GM18502 (cell line): ENCODE results near the gene PRKCZ.
A peak's percentile ranks its signal among the peaks of the same experiment; 100 is the strongest.

Experiments used
- ATAC-seq: cut with Tn5 transposase; IDR thresholded peaks from one replicate; pipeline ENCODE4 v1.9.1; 2021; ENCODE audit warnings: mild to moderate bottlenecking; ENCODE audit not compliant: unreplicated experiment, poor library complexity

Gene PRKCZ

DNA sequence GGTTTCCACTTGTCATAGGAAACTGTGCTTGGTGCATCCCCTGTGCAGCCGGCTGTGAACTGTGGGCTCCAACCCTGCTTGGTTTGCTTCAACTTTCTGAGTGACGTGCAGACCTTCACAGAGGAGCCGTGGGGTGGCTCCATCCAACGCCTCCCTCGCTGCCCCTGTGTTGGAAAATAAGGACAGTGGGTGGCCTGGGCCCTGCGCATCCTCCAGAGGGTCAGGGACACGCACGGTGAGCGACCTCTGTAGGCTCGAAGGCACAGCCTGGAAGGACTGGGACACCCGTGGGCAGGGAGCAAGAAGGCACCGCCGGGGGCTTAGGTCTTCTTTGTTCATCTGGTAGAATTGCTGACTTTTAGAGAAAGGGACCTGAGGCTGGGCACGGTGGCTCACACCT, 150.9 kb downstream of the PRKCZ start:
- ATAC-seq, result no peak

DNA sequence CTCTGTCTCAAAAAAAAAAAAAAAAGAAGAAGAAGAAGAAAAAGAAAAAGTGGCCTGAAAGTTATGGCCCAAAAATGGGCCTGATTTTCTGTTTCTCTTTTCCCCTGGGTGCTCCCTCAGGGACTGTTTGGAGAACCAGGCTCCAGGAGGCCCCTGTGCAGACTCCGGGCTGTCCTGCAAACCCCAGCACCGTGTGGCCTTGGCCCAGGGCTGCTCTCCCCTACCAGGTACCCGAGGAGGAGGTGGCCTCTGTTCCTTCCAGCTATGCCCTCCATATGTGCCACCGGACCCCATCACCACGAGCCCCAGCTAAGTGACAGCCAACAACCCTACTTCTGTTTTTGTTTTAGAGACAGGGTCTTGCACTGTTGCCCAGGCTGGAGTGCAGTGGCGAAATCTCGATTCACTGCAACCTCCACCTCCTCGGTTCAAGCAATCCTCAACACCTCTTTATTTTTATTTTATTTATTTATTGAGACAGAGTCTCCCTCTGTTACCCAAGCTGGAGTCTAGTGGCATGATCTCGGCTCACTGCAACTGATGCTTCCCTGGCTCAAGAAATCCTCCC, 151.9 kb downstream of the PRKCZ start:
- ATAC-seq, result no peak

DNA sequence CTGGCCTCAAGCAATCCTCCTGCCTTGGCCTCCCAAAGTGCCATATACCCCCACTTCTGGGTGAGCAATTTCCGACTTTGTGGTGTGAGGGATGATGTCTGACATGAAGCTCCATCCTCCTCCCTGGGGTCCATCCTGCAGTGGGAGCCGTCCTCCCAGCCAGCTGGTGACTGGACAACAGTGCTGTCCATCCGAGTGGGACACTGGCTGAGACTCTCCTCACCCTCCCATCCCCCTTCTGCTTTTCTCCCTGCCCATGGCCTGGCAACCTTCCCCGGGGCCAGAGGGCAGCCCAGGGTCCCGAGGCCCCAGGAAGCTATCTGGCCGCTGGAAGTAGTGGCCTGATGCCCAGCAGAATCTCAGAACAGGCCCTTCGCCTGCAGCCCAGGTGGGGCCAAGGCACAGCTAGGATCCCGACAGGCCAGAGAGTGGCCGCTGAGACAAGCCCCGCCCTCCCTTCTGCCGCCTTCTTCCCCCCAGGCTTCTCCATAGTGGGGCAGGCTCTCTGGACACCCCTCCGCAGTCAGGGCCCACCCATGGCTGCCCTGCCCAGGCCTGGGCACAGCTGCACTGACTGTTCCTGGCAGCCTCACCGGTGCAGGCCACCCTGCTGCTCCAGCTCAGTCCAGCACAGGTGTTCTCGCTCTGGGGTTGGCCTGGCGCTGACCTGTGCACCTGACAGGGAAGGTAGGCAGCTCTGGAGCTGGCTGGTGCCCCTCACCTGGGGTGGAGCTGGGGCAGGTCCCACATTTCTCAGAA, 152.8 kb downstream of the PRKCZ start:
- no peak for ATAC-seq

DNA sequence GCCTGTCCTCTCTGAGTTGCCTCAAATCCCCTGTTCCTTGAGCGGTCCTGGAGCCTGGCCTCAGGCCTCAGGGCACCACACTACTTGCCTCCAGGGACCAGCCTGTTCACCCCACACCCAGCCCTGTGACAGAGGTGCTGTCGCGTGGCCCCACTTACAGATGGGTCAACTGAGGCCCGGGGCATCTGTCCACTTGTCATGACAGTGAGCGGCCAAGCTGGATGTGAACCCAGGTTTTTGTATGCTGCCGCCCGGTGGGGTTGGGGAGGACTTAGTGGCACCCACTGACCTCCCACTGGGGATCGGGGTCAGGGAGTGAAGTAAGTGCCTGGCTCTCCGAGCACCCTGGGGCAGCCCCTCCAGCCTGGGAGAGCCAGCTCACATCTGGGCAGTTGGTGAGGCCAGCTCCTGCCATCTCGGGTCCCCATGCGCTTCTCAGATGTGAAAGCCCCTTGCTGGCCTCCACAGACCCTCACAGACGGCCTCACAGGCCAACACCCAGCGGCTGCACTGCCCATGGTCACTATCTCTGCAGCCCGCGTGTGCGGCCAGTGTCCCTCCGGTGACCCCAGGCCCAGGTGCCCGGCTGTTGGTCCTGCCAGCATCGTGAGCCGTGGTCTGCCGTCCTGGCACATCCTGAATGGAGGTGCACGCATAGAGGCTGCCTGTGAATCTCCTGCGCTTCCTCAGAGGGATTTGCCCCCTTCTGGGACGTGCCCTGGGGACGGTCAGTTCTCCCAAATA, 153.6 kb downstream of the PRKCZ start:
- ATAC-seq, result no peak

DNA sequence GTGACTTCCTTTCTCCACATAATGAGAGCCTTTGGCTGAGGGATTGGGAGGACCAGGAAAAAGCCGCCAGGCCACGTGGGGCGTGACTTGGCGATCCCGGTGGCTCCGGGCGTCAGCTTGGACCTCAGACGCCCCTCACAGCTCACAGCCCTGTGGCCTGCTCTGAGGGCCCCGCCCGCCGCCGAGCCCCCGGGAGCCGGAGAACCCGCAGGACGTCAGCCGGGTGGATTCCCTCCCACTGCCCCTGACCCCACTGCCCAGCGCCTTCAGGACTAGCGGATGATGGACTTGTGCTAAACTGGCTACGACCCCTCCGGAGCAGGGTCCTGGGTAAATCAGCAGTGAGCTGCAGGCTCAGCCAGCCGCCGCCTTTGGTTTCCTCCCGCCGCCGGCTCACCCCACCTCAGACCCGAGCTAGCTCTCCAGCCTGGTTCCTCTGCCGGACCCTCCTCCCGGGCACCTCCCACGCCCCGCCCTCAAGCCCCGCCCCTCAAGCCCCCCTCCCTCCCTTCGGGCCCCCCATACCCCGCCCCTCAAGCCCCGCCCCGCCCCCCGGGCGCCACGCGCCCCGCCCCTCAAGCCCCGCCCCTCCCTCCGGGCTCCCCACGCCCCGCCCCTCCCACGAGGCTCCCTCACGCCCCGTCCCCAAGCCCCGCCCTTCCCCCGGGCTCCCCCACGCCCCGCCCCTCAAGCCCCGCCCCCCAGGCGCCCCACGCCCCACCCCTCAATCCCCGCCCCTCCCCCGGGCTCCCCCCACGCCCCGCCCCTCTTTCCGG, 154.4 kb downstream of the PRKCZ start:
- ATAC-seq, result peak; percentile 34

DNA sequence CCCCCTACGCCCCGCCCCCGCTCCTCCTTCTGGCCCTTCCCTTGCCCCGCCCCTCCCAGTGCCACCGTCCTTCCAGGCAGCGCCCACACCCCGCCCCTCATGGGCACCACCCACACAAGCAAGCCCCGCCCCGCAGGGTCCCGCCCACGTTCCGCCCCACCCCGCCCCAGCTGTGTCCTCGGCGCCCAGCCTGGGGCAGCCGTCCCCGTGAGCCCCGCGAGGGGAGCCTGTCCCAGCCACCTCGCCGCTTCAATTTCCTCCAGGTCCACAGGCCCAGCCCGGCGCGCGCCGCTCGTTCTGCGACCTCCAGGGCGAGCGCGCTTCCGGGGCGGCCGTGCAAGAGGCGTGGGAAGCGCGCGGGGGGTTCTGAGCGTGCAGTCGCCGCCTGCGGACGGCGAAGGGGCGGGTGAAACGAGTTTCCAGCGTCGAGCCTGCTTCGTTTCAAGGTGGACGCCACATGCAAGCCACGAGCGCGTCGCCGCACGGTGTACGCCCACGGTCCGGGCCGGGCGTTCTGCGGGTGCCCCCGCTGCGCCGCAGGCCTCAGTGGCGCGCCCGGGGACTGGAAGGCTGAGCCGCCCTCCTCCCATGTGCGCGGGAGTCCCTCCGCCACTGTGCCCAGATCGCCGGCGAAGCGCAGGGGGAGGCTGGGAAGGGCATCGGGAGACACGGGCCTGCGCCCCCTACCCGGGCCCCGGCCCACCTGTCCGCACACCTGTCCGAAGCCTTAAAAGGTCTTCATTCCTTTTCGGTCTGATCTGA, 155.2 kb downstream of the PRKCZ start:
- ATAC-seq, result peak; percentile 79

DNA sequence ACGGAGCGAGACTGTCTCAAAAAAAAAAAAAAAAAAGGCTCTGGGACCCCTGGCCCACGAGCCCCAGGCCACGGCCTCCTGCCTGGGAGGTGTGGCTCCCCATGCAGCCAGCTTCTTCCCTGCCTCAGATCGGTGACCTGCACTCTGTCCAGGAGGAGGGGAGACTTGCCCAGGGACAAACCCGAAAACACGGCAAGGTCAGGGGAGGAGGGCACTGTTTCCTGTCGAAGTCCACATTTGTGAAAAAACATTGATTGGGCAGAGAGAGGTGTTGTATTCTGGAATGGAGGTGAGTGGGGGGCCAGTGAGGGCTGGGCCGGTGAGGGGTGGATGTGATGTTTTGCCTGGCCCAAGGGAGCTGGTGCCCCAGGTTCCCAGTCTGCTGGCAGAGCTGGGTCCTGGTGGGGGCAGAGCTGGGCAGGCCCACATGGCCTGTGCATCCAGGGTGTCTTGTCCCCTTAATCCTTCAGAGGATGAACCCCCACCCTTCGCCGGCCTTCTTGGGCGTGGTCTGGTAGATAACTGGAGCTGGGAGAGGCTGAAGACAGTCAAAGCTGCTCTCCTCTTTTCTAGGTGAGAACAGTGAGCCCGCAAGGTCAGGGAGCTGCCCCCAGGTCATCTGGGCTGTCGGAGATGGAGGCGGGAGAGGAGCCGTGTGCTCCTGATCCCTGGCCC, 156.7 kb downstream of the PRKCZ start:
- no peak for ATAC-seq

DNA sequence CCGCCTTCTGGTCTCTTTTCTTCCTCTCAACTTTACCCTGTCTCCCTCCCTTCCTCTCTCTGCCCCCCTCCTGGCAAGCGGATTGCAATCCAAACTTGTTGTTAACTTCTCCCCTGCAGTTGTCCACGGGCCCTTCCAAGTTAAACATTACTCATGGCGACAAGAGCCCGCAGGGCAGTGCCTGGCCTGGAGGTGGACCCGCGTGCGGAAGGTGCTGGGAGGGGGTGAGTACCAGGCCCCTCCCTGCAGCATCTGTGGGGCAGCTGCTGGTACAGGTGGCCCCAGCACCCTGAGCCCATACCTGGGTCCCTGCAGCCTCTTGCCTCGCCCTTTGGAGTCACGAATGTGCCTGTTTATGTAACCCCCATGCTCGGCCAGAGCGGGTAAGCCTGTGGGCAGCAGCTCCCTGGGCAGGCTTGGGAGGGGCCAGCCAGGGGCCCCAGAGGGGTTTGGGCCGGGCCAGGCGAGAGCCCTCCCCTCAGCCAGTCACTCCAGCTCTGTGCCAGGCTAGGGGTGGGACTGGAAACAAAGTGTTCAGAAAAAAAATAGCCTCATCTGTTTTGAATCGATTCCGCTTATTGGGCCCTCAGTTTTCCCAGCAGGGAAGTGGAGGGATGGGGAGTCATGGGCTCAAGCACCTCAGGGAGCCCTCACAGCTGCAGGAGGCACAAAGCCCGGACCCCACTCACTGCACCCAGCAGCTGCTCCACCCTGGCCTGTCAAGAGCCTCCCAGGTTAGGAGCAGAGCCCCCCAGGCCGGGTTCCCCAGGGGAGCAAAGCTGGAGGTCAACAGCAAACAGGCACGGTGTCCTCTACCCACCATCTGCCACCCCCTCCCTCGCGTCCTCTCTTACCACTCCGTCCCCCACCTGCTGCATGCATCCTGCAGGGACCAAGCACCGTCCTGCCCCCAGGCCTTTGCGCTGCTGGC, 158.4 kb downstream of the PRKCZ start:
- ATAC-seq, result no peak

DNA sequence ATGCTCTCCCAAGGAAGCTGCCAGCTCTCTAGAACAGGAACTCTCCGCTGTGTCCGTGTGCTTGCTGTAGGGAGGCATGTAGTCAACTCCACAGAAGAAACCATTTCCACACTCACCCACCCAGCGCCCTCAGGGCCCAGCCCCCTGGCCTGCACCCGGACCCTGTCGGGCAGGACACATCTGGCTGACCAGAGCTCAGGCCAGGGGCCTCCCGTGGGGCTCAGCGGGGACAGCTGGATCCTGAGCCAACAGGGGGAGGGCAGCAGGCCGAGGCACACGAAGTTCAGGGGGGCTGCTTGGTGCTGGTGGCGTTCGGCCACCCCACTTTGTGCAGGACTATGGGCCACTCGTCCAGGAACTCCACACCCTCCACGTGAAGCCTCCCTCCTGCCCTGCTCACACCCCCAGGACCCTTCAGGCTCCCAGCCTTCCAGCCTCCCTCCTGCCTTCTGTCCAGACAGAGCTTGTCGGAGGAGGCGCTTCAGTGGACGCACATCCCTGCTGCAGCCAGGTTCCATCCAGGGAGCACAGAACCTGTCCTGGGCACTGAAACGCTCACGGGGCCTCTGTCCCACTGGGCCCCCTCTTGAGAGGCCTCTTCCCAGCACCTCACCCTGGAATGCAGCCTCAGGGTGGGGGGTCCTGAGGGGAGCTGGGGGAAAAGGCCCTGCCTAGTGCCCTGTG, 159.3 kb downstream of the PRKCZ start:
- no peak for ATAC-seq

DNA sequence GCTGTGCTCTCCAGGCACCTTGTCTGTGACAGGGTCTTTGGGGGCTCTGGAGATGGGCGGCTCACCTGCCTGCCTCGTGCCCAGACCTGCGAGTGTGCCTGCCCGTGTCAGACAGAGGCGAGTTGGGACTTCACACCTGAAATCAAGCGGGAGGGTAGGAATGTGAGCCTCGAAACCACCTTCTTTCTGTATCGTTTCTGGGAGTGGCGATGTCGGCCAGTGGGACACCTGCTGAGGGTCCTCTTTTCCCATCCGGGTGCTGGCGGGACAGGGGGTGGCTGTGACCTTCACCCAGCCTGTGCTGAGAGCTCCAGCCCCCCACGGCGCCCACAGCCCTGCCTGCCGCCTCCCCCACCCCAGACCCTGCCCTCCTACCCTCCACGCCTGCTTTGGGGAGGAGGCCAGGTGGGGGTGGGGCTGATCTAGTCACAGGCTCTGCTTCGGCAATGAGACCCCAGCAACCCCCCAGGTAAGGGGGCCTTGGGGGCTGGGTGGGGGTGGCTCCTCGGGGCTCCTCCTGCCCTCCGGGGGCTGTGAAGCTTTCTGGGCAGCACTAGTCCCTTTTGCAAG, 160.0 kb downstream of the PRKCZ start:
- ATAC-seq, result no peak

DNA sequence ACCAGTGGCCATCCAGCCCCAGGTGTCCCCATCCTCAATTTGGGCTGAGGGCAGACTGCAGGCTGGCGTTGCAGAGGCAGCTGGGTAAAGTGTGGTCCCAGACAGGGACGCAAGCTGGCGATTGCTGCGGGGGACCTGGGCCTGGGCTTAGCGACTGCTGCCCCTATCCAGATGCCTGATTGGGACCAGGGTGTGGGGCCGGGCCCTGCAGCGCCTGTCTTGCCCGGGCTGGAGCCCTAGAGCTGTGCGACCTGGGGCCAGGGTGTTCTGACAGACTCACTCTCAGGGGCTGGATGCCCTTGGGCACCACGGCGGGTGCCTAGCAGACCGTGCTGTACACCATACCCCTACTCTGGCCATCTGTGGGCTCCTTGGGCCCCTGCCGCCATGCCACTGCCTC, 160.6 kb downstream of the PRKCZ start:
- ATAC-seq, result no peak

DNA sequence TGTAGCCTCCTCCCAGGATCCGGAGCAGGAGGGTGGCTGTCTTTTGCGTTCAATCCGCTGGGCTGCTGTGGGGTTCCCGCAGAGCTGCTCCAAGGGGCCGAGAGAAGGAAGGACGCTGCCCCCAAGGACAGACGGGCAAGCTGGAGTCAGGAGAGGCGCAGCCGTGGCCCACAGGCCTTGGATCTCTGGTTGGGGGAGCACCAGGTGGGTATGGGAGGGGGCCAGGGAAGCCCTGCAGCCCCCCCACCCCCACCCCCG, 162.0 kb downstream of the PRKCZ start:
- ATAC-seq, result no peak

DNA sequence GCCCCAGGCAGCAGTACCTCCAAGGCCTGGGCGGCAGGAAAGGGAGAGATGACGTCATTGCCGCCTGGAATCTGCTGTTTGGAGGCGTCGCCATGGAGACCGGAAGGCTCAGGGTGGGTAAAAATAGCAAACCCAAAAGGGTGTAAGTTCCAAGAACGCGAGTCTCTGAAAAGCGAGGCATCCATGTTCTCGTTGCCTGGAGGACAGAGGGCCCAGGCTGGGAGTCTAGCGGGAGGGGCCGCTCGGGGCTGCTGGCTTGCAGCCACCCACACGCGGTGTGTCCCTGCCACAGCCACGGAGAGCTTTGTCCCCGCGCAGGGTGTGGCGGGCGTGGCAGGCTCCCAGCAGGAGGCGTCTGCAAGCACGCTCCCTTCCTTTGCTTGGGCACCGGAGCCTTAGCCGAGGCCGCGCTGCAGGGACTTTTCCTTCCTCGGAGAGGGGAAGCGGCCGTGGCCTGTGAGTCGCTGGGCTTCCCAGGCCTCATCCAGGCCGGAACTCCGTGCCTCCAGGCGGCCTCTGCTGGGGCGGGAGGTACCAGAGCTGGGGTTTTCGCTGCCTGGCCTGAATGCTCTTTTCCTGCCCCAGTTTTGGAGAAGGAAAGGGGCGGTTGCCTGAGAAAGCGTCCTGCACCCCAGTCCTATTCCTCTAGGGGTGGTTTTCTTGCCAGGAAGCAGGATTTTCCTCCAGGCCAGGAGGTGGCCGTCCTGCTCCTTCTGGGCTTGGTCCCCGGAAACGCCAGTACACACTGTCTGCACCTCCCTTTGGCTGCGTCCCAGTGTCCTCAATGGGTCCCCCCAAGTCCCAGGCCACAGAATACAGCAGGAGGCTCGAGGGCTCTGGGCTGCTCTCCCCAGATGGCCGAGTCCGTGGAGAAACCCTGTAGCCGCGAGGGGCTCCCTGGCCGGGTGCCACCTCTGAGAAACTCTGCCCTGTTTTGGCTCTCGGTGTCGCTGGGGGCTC, 162.6 kb downstream of the PRKCZ start:
- no peak for ATAC-seq

DNA sequence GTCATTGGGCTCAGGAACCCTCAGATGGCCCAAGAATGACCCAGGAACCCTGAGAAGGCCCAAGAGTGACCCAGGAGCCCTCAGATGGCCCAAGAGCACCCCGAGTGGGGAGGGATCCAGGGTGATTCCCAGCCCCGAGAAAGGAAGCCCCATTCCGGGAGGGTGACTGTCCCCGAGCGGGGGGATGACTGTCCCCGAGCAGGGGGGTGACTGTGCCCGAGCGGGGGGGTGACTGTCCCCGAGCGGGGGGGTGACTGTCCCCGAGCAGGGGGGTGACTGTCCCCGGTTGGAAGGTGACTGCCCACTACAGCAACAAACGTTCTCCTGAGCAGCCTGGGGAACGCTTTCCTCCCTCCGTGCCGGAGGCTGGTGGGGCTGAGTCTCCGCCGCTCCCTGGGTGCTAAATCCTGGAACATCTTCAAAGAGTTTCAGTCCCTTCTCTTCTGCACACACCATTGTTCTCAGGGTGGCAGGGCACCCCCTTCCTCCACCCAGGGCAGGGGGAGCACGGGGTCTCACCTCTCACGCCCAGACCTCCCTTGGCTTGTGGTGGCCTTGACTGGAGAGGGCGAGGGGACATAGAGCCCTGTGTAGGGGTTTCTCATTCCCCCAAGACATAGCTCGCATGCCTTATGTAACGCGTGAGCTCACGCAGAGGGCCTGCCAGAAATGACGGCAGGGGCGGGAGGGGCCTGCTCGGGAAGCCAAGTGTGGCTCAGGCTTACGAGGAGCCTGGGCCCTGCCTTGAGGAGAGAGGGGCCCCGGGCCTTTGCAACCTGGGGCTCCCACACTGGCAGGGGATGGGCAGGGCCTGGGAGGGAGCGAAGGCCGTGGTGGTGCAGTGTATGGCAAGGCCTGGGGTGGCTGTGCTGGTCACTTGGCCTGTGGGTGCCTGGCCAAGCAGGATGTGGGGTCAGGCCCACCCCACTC, 163.6 kb downstream of the PRKCZ start:
- no peak for ATAC-seq

DNA sequence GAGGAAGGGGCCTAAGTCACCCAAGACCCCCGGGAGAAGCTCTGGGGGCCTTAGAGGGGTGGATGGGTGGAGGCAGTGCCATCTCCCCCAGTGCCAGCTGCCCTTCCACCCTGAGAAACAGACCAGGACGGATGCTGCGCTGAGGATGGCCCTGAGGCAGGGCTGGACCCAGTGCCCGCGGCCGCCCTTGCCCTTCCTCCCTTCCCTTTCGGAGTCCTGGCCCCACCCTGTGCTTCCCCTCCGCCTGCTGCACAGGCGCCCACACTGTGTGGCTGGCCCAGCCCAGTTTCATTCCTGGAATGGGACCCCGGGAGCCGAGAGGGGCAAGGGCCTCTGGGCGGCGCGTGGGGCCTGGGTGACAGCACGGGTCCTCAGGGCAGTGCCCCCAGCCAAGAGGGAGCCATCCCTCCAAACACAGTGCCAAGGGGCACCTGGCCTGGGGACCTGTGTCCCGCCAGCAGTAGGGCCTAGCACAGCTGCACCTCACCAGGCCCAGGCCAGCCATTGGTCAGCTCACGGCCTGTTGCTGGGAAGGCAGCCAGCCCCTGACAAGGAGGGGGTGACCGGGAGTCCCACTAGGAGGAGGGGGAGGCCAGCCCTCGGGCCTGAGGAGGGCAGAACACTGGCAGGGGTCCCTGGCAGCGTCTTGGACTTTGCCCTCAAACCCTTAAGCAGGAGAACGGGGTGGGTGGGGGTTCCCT, 164.5 kb downstream of the PRKCZ start:
- no peak for ATAC-seq
